ENCODE results near the gene OR2J1.
"Not testable (repeated sequence)": the region's sequence is repeated elsewhere in the genome, so short reads cannot be mapped to it uniquely, and the experiment has no call there.

The OR2J1 gene

GRCh38 chr6:29099190-29099589, at the start of gene OR2J1:
OR2J1 (plus strand) TSS chr6:29099490; CDS start chr6:29100943, 1,453 bp downstream.
- DNase-seq, result no peak

GRCh38 chr6:29051680-29052079, 47.6 kb upstream of the OR2J1 start:
- no peak for DNase-seq

- DNase-seq, result no peak
Observed at GRCh38 chr6:29071831-29072723, 27.2 kb upstream of the OR2J1 start.

GRCh38 chr6:29079203-29079602, 20.1 kb upstream of the OR2J1 start:
- no peak for DNase-seq

- DNase-seq, result no peak
Observed at GRCh38 chr6:29081312-29081711, 18.0 kb upstream of the OR2J1 start.

- no peak for DNase-seq
Observed at GRCh38 chr6:29082457-29082856, 16.8 kb upstream of the OR2J1 start.

- DNase-seq, result no peak
Observed at GRCh38 chr6:29087213-29087612, 12.1 kb upstream of the OR2J1 start, which contains the start of gene OR2B3. OR2B3 (minus strand) TSS chr6:29087313; CDS start chr6:29087248, 65 bp downstream.

GRCh38 chr6:29092957-29093356, 6.3 kb upstream of the OR2J1 start:
- DNase-seq, result no peak

GRCh38 chr6:29097803-29098202, 1.5 kb upstream of the OR2J1 start:
- no peak for DNase-seq

GRCh38 chr6:29107758-29108157, 8.5 kb downstream of the OR2J1 start, which contains the start of gene OR2J3:
OR2J3 (plus strand) TSS chr6:29108058; CDS start chr6:29111891, 3,833 bp downstream.
- DNase-seq, result no peak

- DNase-seq, result no peak
Observed at GRCh38 chr6:29112135-29112534, 12.8 kb downstream of the OR2J1 start.

- not testable (repeated sequence) for DNase-seq
Observed at GRCh38 chr6:29114964-29115363, 15.7 kb downstream of the OR2J1 start.

- DNase-seq, result no peak
Observed at GRCh38 chr6:29129326-29130012, 30.2 kb downstream of the OR2J1 start.

GRCh38 chr6:29130644-29131043, 31.4 kb downstream of the OR2J1 start:
- DNase-seq, result no peak

GRCh38 chr6:29131691-29132090, 32.4 kb downstream of the OR2J1 start:
- DNase-seq, result no peak

GRCh38 chr6:29137724-29138123, 38.4 kb downstream of the OR2J1 start:
- DNase-seq, result no peak

GRCh38 chr6:29141606-29142005, 42.3 kb downstream of the OR2J1 start:
- DNase-seq, result no peak

- no peak for DNase-seq
Observed at GRCh38 chr6:29142309-29142708, 43.0 kb downstream of the OR2J1 start.

GRCh38 chr6:29146179-29146578, 46.9 kb downstream of the OR2J1 start:
- DNase-seq, result no peak

- no peak for DNase-seq
Observed at GRCh38 chr6:29147074-29147473, 47.8 kb downstream of the OR2J1 start.

- not testable (repeated sequence) for DNase-seq
Observed at GRCh38 chr6:29149444-29149843, 50.2 kb downstream of the OR2J1 start.
